SK-N-SH (cell line): Measurements from ENCODE around the gene ERICH3. TPM values are rescaled to one million over a fixed set of nuclear protein-coding genes. Genes with fewer than 3 reads are reported as not detected.

Source experiments
- CTCF ChIA-PET: fragments of 300-600, 350-600 bp; formaldehyde crosslinking; extraction: SDS; loops from one replicate; lab custom pipeline; 2021; lab: Yijun Ruan, JAX
- POLR2A ChIA-PET: fragments of 350-600 bp; sonication (Branson Sonifier 250); formaldehyde crosslinking; extraction: SDS; loops from one replicate; lab custom pipeline; 2020; ENCODE audit warnings: antibody characterized with exemption, inconsistent platforms; lab: Yijun Ruan, JAX
- DNase-seq: peaks from one replicate; pipeline ENCODE4 v3.0.0; 2012
- H2AFZ ChIP-seq: fragments of 200-600 bp; sonication (generic); 2 replicates; pipeline ENCODE4 v1.8.1; 2016; ENCODE audit warnings: antibody characterized with exemption, mild to moderate bottlenecking, low read depth
- H3F3A ChIP-seq: fragments of 200-600 bp; sonication (generic); replicated peaks from 2 replicates; pipeline ENCODE3; 2016; ENCODE audit warnings: antibody characterized with exemption, mild to moderate bottlenecking; ENCODE audit not compliant: insufficient read depth
- H3K27ac ChIP-seq, 2 experiments: fragments of 200-500 bp in 1 of 2; fragments of 200-600 bp in 1 of 2; sonication (Bioruptor generic) in 1 of 2; sonication (generic), shearing (Covaris generic) in 1 of 2; 2 replicates each; pipeline versions ENCODE4 v1.5.1 to v1.6.1; 2014 to 2016; ENCODE audit warnings: low read depth in 2 of 2, inconsistent platforms in 1 of 2, low read length in 1 of 2, mild to moderate bottlenecking in 1 of 2, mixed read lengths in 1 of 2
- H3K27me3 ChIP-seq: fragments of 200-600 bp; sonication (generic), shearing (Covaris generic); 2 replicates; pipeline ENCODE4 v1.6.1; 2016; ENCODE audit warnings: mixed run types; ENCODE audit not compliant: insufficient read depth
- H3K36me3 ChIP-seq, 2 experiments: fragments of 200-500 bp in 1 of 2; fragments of 200-600 bp in 1 of 2; sonication (Bioruptor generic) in 1 of 2; sonication (generic) in 1 of 2; replicated peaks in 1 of 2; 2 replicates each; pipeline versions ENCODE3 to v1.5.1; 2014 to 2016; ENCODE audit warnings: low read length in 1 of 2, mild to moderate bottlenecking in 1 of 2; ENCODE audit not compliant: insufficient read depth in 2 of 2, control insufficient read depth in 1 of 2
- H3K4me1 ChIP-seq, 2 experiments: fragments of 200-500 bp in 1 of 2; fragments of 200-600 bp in 1 of 2; sonication (Bioruptor generic) in 1 of 2; sonication (generic), shearing (Covaris generic) in 1 of 2; 2 replicates each; pipeline versions ENCODE4 v1.5.1 to v1.6.1; 2014 to 2016; ENCODE audit warnings: low read depth in 1 of 2, low read length in 1 of 2, mixed run types in 1 of 2; ENCODE audit not compliant: insufficient read depth in 2 of 2, control insufficient read depth in 1 of 2
- H3K4me2 ChIP-seq: fragments of 200-600 bp; sonication (generic), shearing (Covaris generic); 2 replicates; pipeline ENCODE4 v1.6.1; 2017; ENCODE audit warnings: mixed run types
- H3K4me3 ChIP-seq, 2 experiments: fragments of 200-500 bp in 1 of 2; fragments of 200-600 bp in 1 of 2; sonication (Bioruptor generic) in 1 of 2; sonication (generic), shearing (Covaris generic) in 1 of 2; 2 replicates each; pipeline versions ENCODE4 v1.5.1 to v1.8.1; 2014 to 2016; ENCODE audit warnings: low read depth in 2 of 2, inconsistent platforms in 1 of 2, low read length in 1 of 2, mild to moderate bottlenecking in 1 of 2, mixed read lengths in 1 of 2, moderate library complexity in 1 of 2
- H3K79me2 ChIP-seq: fragments of 200-600 bp; sonication (generic); 2 replicates; pipeline ENCODE4 v1.8.1; 2017; ENCODE audit warnings: mild to moderate bottlenecking; ENCODE audit not compliant: insufficient read depth
- H3K9ac ChIP-seq: fragments of 200-600 bp; sonication (generic); 2 replicates; pipeline ENCODE4 v1.6.1; 2017; ENCODE audit warnings: mixed run types
- H3K9me2 ChIP-seq: fragments of 200-600 bp; sonication (generic); 2 replicates; pipeline ENCODE4 v1.6.1; 2017; ENCODE audit warnings: mixed run types
- H3K9me3 ChIP-seq: fragments of 200-600 bp; sonication (generic); 2 replicates; pipeline ENCODE4 v1.6.1; 2017; ENCODE audit warnings: mixed run types, mild to moderate bottlenecking, moderate library complexity
- H4K20me1 ChIP-seq: fragments of 200-600 bp; sonication (generic); 2 replicates; pipeline ENCODE4 v1.6.1; 2017; ENCODE audit warnings: mild to moderate bottlenecking, mixed run types; ENCODE audit not compliant: insufficient read depth
- EZH2phosphoT487 ChIP-seq: fragments of 200-600 bp; sonication (generic); IDR thresholded peaks from 2 replicates; pipeline ENCODE4 v1.6.1; 2017; ENCODE audit warnings: low read depth, mixed run types, mild to moderate bottlenecking, antibody characterized with exemption, moderate library complexity, borderline replicate concordance
- FOXM1 ChIP-seq: IDR thresholded peaks from 2 replicates; pipeline ENCODE4 v1.4.0; 2012; ENCODE audit warnings: low read depth, mild to moderate bottlenecking
- MEF2A ChIP-seq: IDR thresholded peaks from 2 replicates; pipeline ENCODE4 v1.4.0; 2012; ENCODE audit warnings: low read depth, borderline replicate concordance
- MXI1 ChIP-seq: IDR thresholded peaks from 2 replicates; pipeline ENCODE4 v1.6.1; 2012; ENCODE audit warnings: mild to moderate bottlenecking, low read depth, low read length, improper control_type of control experiment
- NFIC ChIP-seq: IDR thresholded peaks from 2 replicates; pipeline ENCODE4 v1.4.0; 2012; ENCODE audit warnings: borderline replicate concordance
- SMC3 ChIP-seq: IDR thresholded peaks from 2 replicates; pipeline ENCODE4 v1.6.1; 2012; ENCODE audit warnings: low read depth, low read length, improper control_type of control experiment
- TCF12 ChIP-seq: IDR thresholded peaks from 2 replicates; pipeline ENCODE4 v1.4.0; 2012
- YY1 ChIP-seq: IDR thresholded peaks from 2 replicates; pipeline ENCODE4 v1.4.0; 2012; ENCODE audit warnings: low read depth, mild to moderate bottlenecking
- WGBS: methylation state at CpG from one replicate; pipeline ENCODE4 v1.1.6; 2017; ENCODE audit warnings: low lambda C conversion rate; 5-methylcytosine and 5-hydroxymethylcytosine counted together
- polyA plus RNA-seq, 3 experiments: library from polyadenylated mRNA; depleted of rRNA; stranded (reverse); fragments of >200 nt; gene quantifications; 2 replicates each; pipeline ENCODE4 v1.2.3, GENCODE V29; 2012
- TF ChIP-seq, protein P1 (sequence below): IDR thresholded peaks from 2 replicates; pipeline ENCODE4 v1.4.0; 2012; ENCODE audit warnings: low read depth, borderline replicate concordance
- TF ChIP-seq, protein P2 (sequence below): fragments of 200-600 bp; sonication (generic); IDR thresholded peaks from 2 replicates; pipeline ENCODE4 v1.6.1; 2017; ENCODE audit warnings: antibody characterized with exemption, mild to moderate bottlenecking, moderate library complexity
- TF ChIP-seq, protein P3 (sequence below): IDR thresholded peaks from 2 replicates; pipeline ENCODE4; 2012
- TF ChIP-seq, protein P4 (sequence below): IDR thresholded peaks from 2 replicates; pipeline ENCODE4 v1.4.0; 2012; ENCODE audit warnings: low read depth

ERICH3 gene
- polyA plus RNA-seq, 1 of the 3 experiments (the other 2 are of a cell fraction), result not detected

DNA sequence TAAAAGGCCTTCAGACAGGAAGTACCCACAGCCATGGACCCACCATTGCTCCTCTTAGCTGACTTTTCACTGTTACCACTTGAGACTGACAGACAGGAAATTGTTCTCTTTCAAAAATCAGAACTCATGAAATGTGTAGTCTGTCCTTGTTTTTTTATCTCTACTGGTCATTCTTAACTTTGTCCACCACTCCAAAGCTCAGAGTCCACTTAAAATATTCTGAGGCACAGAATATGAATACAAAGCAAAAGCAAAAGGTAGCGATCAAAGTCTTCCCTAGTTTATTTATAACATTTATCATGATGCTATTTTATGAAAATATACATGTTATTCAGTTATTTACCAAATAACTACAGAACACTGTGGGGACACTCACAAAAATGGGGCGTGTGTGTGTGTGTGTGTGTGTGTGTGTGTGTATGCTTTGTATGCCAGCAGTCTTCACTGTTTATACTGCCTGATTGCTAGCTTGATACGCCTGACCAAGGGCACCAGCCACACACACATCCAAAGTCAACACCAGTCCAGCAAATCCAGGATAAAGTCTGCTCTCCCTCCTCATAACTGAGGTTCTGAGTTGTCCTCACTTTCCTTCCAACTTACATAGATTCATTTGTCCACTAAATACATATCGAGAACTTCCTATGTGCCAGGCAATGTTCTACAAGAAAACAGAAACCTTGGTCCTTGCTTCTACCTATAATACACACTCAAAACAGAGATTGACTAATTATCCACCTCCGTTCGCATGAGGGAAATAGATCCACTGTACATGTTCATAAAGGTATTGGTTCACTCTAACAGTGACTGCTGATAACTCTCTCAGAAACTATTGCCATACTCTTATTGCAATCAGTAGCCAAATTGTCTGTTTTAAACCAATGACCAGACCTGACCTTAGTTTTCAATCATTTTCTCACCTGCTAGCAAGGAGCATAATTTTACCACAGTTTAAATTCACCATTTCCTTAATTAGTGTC lies 79.4 kb downstream of the ERICH3 start:
- no peaks in the 10 kb centered on the region for H3K9me3 ChIP-seq
- TF ChIP-seq SMC3 (no peak), MEF2A (no peak), NFIC (no peak), YY1 (no peak), TCF12 (no peak), MXI1 (no peak), EZH2phosphoT487 (no peak), FOXM1 (no peak)
- TF ChIP-seq, protein P1, sequence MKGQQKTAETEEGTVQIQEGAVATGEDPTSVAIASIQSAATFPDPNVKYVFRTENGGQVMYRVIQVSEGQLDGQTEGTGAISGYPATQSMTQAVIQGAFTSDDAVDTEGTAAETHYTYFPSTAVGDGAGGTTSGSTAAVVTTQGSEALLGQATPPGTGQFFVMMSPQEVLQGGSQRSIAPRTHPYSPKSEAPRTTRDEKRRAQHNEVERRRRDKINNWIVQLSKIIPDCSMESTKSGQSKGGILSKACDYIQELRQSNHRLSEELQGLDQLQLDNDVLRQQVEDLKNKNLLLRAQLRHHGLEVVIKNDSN, result no peak
- TF ChIP-seq, protein P2, sequence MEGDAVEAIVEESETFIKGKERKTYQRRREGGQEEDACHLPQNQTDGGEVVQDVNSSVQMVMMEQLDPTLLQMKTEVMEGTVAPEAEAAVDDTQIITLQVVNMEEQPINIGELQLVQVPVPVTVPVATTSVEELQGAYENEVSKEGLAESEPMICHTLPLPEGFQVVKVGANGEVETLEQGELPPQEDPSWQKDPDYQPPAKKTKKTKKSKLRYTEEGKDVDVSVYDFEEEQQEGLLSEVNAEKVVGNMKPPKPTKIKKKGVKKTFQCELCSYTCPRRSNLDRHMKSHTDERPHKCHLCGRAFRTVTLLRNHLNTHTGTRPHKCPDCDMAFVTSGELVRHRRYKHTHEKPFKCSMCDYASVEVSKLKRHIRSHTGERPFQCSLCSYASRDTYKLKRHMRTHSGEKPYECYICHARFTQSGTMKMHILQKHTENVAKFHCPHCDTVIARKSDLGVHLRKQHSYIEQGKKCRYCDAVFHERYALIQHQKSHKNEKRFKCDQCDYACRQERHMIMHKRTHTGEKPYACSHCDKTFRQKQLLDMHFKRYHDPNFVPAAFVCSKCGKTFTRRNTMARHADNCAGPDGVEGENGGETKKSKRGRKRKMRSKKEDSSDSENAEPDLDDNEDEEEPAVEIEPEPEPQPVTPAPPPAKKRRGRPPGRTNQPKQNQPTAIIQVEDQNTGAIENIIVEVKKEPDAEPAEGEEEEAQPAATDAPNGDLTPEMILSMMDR, result no peak
- TF ChIP-seq, protein P3, sequence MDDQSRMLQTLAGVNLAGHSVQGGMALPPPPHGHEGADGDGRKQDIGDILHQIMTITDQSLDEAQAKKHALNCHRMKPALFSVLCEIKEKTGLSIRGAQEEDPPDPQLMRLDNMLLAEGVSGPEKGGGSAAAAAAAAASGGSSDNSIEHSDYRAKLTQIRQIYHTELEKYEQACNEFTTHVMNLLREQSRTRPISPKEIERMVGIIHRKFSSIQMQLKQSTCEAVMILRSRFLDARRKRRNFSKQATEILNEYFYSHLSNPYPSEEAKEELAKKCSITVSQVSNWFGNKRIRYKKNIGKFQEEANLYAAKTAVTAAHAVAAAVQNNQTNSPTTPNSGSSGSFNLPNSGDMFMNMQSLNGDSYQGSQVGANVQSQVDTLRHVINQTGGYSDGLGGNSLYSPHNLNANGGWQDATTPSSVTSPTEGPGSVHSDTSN, result no peak
- TF ChIP-seq, protein P4, sequence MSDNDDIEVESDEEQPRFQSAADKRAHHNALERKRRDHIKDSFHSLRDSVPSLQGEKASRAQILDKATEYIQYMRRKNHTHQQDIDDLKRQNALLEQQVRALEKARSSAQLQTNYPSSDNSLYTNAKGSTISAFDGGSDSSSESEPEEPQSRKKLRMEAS, result no peak
- no peak overlapping the region for H3K4me3 ChIP-seq
- WGBS, result 59% methylated on average over 6 of the region's 6 CpGs
- no peaks in the 10 kb centered on the region; the same call in 1 of the 2 replicates for H3K27me3 ChIP-seq
- ChIA-PET CTCF (no interaction called here), POLR2A (no interaction called here)
- no peaks in the 10 kb centered on the region for H3K9me2 ChIP-seq
- no peak overlapping the region for H3K27ac ChIP-seq
- no peak for DNase-seq
- H2AFZ ChIP-seq, result no peak overlapping the region
- no peaks in the 10 kb centered on the region for H3K36me3 ChIP-seq
- peaks cover 0 to 25% of the 10 kb centered on the region in 2 experiments; a peak in 2 of 4 replicates for H3K4me1 ChIP-seq
- no peaks in the 10 kb centered on the region for H4K20me1 ChIP-seq
- no peak overlapping the region for H3K4me2 ChIP-seq
- H3K9ac ChIP-seq, result no peak overlapping the region
- no peaks in the 10 kb centered on the region for H3K79me2 ChIP-seq
- no peaks in the 10 kb centered on the region for H3F3A ChIP-seq
